Small intestine (tissue), 7 donors: ENCODE measurements around the gene USP13. TPM values are rescaled to one million over a fixed set of nuclear protein-coding genes. Genes with fewer than 3 reads are reported as not detected.
"Not testable (repeated sequence)": the region's sequence is repeated elsewhere in the genome, so short reads cannot be mapped to it uniquely, and the experiment has no call there.

ENCODE experiments used
- DNase-seq, 2 donors: peaks; one replicate each; pipeline versions ENCODE4 v3.0.0 to v3.0.0-alpha.2; 2013
- FAIRE-seq: peaks from 2 replicates; lab custom pipeline; 2012; peaks lifted over from hg19 to GRCh38; lab: Jason Lieb, UNC
- H3K27ac ChIP-seq, 3 donors: one replicate each; pipeline ENCODE4 v1.5.1; 2013; ENCODE audit warnings: low read length in 2 of 3, mild to moderate bottlenecking in 2 of 3, control low read depth in 1 of 3, inconsistent platforms in 1 of 3, low read depth in 1 of 3, moderate library complexity in 1 of 3
- H3K27me3 ChIP-seq, 3 donors: one replicate each; pipeline ENCODE4 v1.6.1; 2013; ENCODE audit warnings: low read length in 3 of 3, inconsistent platforms in 1 of 3; ENCODE audit not compliant: control insufficient read depth in 3 of 3, insufficient read depth in 3 of 3
- H3K36me3 ChIP-seq, 3 donors: one replicate each; pipeline ENCODE4 v1.6.1; 2013; ENCODE audit warnings: low read length in 3 of 3, inconsistent platforms in 1 of 3, low read depth in 1 of 3, mild to moderate bottlenecking in 1 of 3, moderate library complexity in 1 of 3; ENCODE audit not compliant: control insufficient read depth in 3 of 3, insufficient read depth in 2 of 3
- H3K4me1 ChIP-seq, 3 donors: one replicate each; pipeline ENCODE4 v1.6.1; 2013; ENCODE audit warnings: low read length in 2 of 3, inconsistent platforms in 1 of 3, low read depth in 1 of 3, mild to moderate bottlenecking in 1 of 3, moderate library complexity in 1 of 3; ENCODE audit not compliant: control insufficient read depth in 3 of 3, insufficient read depth in 2 of 3
- H3K4me3 ChIP-seq, 3 donors: one replicate each; pipeline ENCODE4 v1.5.1; 2013; ENCODE audit warnings: low read length in 3 of 3, control low read depth in 1 of 3, inconsistent platforms in 1 of 3, low read depth in 1 of 3, mild to moderate bottlenecking in 1 of 3, moderate library complexity in 1 of 3
- H3K9me3 ChIP-seq, 2 donors: one replicate each; pipeline ENCODE4 v1.6.1; 2013; ENCODE audit warnings: low read depth in 1 of 2, low read length in 1 of 2; ENCODE audit not compliant: control insufficient read depth in 2 of 2, insufficient read depth in 1 of 2
- WGBS, 3 donors: extraction: QIAGEN DNeasy Blood & Tissue Kit; methylation state at CpG; one replicate each; pipeline ENCODE4 v1.1.7; 2013; 5-methylcytosine and 5-hydroxymethylcytosine counted together
- polyA plus RNA-seq, 4 donors: library from polyadenylated mRNA; stranded (reverse) in 3 of 4; unstranded in 1 of 4; fragments of 200-250 nt in 3 of 4; fragments of 120-200 nt in 1 of 4; gene quantifications; one replicate each; pipeline versions ENCODE4 v1.2.1 to v1.2.3, GENCODE V29; 2013
- donor health status: healthy with polysubstance abuse.
- donor health status: control.
- donor health status: control.
- donor health status: Bipolar disorder and iron deficiency.
- donor health status: healthy.

USP13 gene
- polyA plus RNA-seq, 4 donors = 0.22 to 4.2 (median 1.8) TPM

- Histone ChIP-seq H3K4me3 (no peak overlapping the region), H3K27ac (no peak overlapping the region), H3K4me1 (no peaks in the 10 kb centered on the region), H3K9me3 (no peaks in the 10 kb centered on the region), H3K36me3 (peaks cover 3 to 19% (median 9%) of the 10 kb centered on the region in 3 donors), H3K27me3 (no peaks in the 10 kb centered on the region)
- FAIRE-seq = no peak
- no peak for DNase-seq
- WGBS, 3 donors = 62 to 70% (median 69%) methylated on average over 2 of the region's 2 CpGs
Measured at GRCh38 chr3:179613807-179614206, 39.0 kb upstream of the USP13 start.

GRCh38 chr3:179615458-179616173 lies 37.2 kb upstream of the USP13 start:
- H3K27me3 ChIP-seq = no peaks in the 10 kb centered on the region
- no peak overlapping the region for H3K27ac ChIP-seq
- no peak for DNase-seq
- 72 to 78% (median 72%) methylated on average over 4 of the region's 4 CpGs for WGBS, 3 donors
- H3K36me3 ChIP-seq = peaks cover 3 to 15% (median 12%) of the 10 kb centered on the region in 3 donors
- H3K9me3 ChIP-seq = no peaks in the 10 kb centered on the region
- no peak overlapping the region for H3K4me3 ChIP-seq
- FAIRE-seq = no peak
- no peaks in the 10 kb centered on the region for H3K4me1 ChIP-seq

GRCh38 chr3:179622023-179622422 lies 30.8 kb upstream of the USP13 start:
- Histone ChIP-seq H3K27ac (no peak overlapping the region), H3K4me3 (no peak overlapping the region), H3K9me3 (no peaks in the 10 kb centered on the region), H3K27me3 (no peaks in the 10 kb centered on the region), H3K36me3 (peaks cover 6 to 28% (median 17%) of the 10 kb centered on the region in 3 donors), H3K4me1 (no peaks in the 10 kb centered on the region)
- 96 to 97% (median 96%) methylated on average over 2 of the region's 2 CpGs for WGBS, 3 donors
- FAIRE-seq = no peak
- DNase-seq = no peak

- peaks cover 3 to 22% (median 8%) of the 10 kb centered on the region in 3 donors for H3K36me3 ChIP-seq
- H3K27me3 ChIP-seq = no peaks in the 10 kb centered on the region
- no peak overlapping the region for H3K4me3 ChIP-seq
- WGBS, 3 donors = 87 to 90% (median 89%) methylated on average over 3 of the region's 3 CpGs
- no peaks in the 10 kb centered on the region for H3K4me1 ChIP-seq
- DNase-seq (no peak), FAIRE-seq (no peak)
- no peaks in the 10 kb centered on the region for H3K9me3 ChIP-seq
- H3K27ac ChIP-seq = no peak overlapping the region
Measured at GRCh38 chr3:179624451-179624850, 28.4 kb upstream of the USP13 start.

DNA sequence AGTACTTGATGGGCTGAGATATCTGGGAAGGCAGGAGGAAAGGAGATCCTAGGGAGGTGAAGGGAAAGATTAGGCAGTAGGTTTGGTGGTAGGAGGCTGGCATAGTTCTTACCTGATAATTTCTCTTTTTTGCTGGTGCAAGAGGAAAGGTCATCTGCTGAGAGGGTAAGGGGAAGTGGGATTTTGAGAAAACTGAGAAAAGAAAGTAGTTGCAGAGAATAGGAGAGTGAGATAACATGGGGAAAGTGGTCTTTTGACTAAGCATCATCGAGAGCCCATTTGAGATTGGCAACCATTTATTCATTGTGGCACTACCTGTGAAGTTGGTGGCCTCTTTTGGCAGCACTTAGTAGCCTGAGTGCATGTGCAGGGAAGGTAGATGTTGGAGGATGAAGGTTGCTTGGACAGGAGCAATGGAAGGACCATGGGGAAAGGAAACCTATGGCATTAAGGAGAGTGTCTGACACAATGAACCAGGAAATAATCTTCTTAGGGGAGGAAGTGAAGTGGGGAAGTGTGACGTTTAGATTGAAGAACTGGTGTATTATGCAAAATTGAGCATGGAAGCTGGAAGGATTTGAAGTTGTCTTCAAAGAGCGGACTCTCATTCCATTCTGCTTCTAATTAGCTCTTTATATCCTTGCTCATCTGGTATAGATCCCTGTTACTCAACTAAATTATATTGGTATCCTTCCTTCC lies 21.9 kb upstream of the USP13 start:
- peaks cover 0 to 3% (median 0%) of the 10 kb centered on the region in 3 donors for H3K36me3 ChIP-seq
- no peaks in the 10 kb centered on the region for H3K4me1 ChIP-seq
- DNase-seq = no peak
- H3K27ac ChIP-seq = no peak overlapping the region
- 71 to 86% (median 74%) methylated on average over 3 of the region's 3 CpGs for WGBS, 3 donors
- no peaks in the 10 kb centered on the region for H3K9me3 ChIP-seq
- no peak overlapping the region for H3K4me3 ChIP-seq
- no peaks in the 10 kb centered on the region for H3K27me3 ChIP-seq
- no peak for FAIRE-seq

DNA sequence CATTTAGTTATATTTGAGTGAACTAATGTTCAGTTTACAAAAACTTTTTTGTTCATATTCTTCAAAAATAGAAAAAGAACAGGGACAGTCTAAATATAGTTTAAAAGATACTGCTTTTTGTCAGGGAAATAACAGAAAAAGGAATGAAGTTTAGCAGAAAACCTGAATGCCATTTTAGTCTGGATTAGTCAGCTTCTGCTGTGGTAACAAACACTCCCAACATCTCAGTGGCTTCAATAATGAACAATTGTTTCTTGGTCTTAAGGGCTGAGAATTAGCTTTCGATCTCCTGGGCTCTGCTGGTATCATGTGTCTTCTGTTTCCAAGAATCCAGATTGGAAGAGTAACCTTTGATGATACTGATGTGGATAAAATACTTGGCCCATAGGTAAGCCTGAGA lies 12.4 kb upstream of the USP13 start:
- H3K27ac ChIP-seq = no peak overlapping the region
- 88 to 100% (median 100%) methylated on average over 1 of the region's 1 CpG for WGBS, 3 donors
- FAIRE-seq (no peak), DNase-seq (no peak)
- no peaks in the 10 kb centered on the region for H3K36me3 ChIP-seq
- H3K4me1 ChIP-seq = peaks cover 0 to 6% (median 0%) of the 10 kb centered on the region in 3 donors
- no peak overlapping the region for H3K4me3 ChIP-seq
- no peaks in the 10 kb centered on the region for H3K27me3 ChIP-seq
- H3K9me3 ChIP-seq = no peaks in the 10 kb centered on the region

DNA sequence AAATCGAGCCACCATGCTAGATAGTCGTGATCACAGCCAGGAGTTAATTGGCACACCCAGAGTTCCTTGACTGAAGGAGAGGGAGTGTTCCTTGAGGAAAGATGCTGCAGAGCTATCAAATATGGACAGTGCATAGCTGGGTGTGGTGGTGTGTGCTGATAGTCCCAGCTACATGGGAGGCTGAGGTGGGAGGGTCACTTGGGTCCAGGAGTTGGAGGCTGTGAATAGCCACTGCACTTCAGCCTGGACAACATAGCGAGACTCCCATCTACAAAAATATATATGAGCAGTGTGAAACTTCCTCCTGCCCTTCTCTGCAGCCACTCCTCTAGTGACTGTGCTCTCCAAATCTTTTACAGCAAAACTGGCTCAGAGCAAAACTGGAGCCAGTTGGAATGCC lies 10.0 kb upstream of the USP13 start:
- Histone ChIP-seq H3K4me1 (peaks cover 0 to 6% (median 0%) of the 10 kb centered on the region in 3 donors), H3K36me3 (no peaks in the 10 kb centered on the region), H3K27me3 (no peaks in the 10 kb centered on the region), H3K9me3 (no peaks in the 10 kb centered on the region), H3K4me3 (no peak overlapping the region), H3K27ac (no peak overlapping the region)
- DNase-seq (no peak), FAIRE-seq (no peak)
- 80 to 92% (median 87%) methylated on average over 3 of the region's 3 CpGs for WGBS, 3 donors

DNA sequence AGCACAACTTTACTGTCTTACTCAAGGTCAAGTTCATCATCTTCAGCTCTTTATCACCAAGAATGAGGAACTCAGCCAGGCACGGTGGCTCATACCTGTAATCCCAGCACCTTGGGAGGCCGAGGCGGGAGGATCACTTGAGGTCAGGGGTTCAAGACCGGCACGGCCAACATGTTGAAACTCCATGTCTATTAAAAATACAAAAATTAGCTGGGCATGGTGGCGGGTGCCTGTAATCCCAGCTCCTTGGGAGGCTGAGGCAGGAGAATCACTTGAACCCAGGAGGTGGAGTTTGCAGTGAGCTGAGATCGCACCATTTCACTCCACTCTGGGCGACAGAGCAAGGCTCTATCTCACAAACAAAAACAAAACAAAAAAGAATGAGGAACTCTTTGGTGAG lies 9.0 kb upstream of the USP13 start:
- 85 to 89% (median 89%) methylated on average over 8 of the region's 8 CpGs for WGBS, 3 donors
- not testable (repeated sequence) for FAIRE-seq, H3K9me3 ChIP-seq, H3K4me3 ChIP-seq, H3K36me3 ChIP-seq, H3K4me1 ChIP-seq, DNase-seq, H3K27me3 ChIP-seq, H3K27ac ChIP-seq
